H1 (cell line): ENCODE measurements around the gene CDK5R1. TPM values are rescaled to one million over a fixed set of nuclear protein-coding genes. Genes with fewer than 3 reads are reported as not detected.
A peak's percentile ranks its signal among the peaks of the same experiment; 100 is the strongest.

ENCODE experiments used
- CTCF ChIA-PET: fragments of 300-600 bp; sonication (Branson Sonifier 250); formaldehyde crosslinking; loops from one replicate; lab custom pipeline; 2021; ENCODE audit not compliant: partially characterized antibody; lab: Charles Lee
- POLR2A ChIA-PET: fragments of 300-600 bp; sonication (Branson Sonifier 250); formaldehyde crosslinking; loops from one replicate; lab custom pipeline; 2021; ENCODE audit warnings: inconsistent platforms; ENCODE audit not compliant: partially characterized antibody; lab: Charles Lee
- DNase-seq, 2 experiments: peaks; one replicate each; pipeline versions ENCODE4 v3.0.0 to v3.0.0-alpha.2; 2010 to 2022; ENCODE audit warnings: low spot score in 2 of 2, low read depth in 1 of 2, mixed read lengths in 1 of 2
- FAIRE-seq: peaks from 2 replicates; lab custom pipeline; 2011; peaks lifted over from hg19 to GRCh38; lab: Jason Lieb, UNC
- H2AFZ ChIP-seq: 2 replicates; pipeline ENCODE4 v1.8.1; 2012; ENCODE audit warnings: low read length, inconsistent platforms
- H2AK5ac ChIP-seq: 2 replicates; pipeline ENCODE4 v1.6.1; 2013; ENCODE audit warnings: low read depth, low read length
- H2BK120ac ChIP-seq: replicated peaks from 2 replicates; pipeline ENCODE3; 2013; ENCODE audit warnings: low read depth, low read length, inconsistent platforms
- H2BK12ac ChIP-seq: 2 replicates; pipeline ENCODE4 v1.6.1; 2013; ENCODE audit warnings: low read depth, low read length
- H2BK15ac ChIP-seq: 2 replicates; pipeline ENCODE4 v1.6.1; 2013; ENCODE audit warnings: low read length
- H2BK20ac ChIP-seq: 2 replicates; pipeline ENCODE4 v1.6.1; 2013; ENCODE audit warnings: low read length
- H2BK5ac ChIP-seq: 2 replicates; pipeline ENCODE4 v1.6.1; 2013; ENCODE audit warnings: low read depth, low read length
- H3K14ac ChIP-seq: 2 replicates; pipeline ENCODE4 v1.6.1; 2013; ENCODE audit warnings: inconsistent platforms; ENCODE audit not compliant: insufficient read length
- H3K18ac ChIP-seq: 2 replicates; pipeline ENCODE4 v1.6.1; 2013; ENCODE audit warnings: low read length; ENCODE audit errors: extremely low read depth
- H3K23ac ChIP-seq: 2 replicates; pipeline ENCODE4 v1.6.1; 2013; ENCODE audit warnings: inconsistent platforms; ENCODE audit not compliant: insufficient read length
- H3K23me2 ChIP-seq: 2 replicates; pipeline ENCODE4 v1.6.1; 2013; ENCODE audit warnings: low read depth, low read length
- H3K27ac ChIP-seq: 2 replicates; pipeline ENCODE4 v1.6.1; 2011; ENCODE audit warnings: low read depth, low read length, inconsistent platforms
- H3K27me3 ChIP-seq, 4 experiments: replicated peaks in 1 of 4; 1 replicate in 1 of 4; 2 replicates in 3 of 4; pipeline versions ENCODE4 v1.6.1 to v1.8.1; 2011 to 2013; ENCODE audit warnings: low read length in 3 of 4, mild to moderate bottlenecking in 3 of 4, inconsistent platforms in 2 of 4, mixed read lengths in 2 of 4, moderate library complexity in 1 of 4; ENCODE audit not compliant: control insufficient read depth in 3 of 4, insufficient read depth in 3 of 4; ENCODE audit errors: extremely low read depth in 1 of 4
- H3K36me3 ChIP-seq, 4 experiments: 2 replicates each; pipeline versions ENCODE4 v1.6.1 to v1.8.1; 2011 to 2013; ENCODE audit warnings: mild to moderate bottlenecking in 4 of 4, low read length in 3 of 4, moderate library complexity in 2 of 4, control low read depth in 1 of 4, inconsistent platforms in 1 of 4; ENCODE audit not compliant: insufficient read depth in 4 of 4, control insufficient read depth in 2 of 4
- H3K4ac ChIP-seq: replicated peaks from 2 replicates; pipeline ENCODE3; 2013; ENCODE audit warnings: low read length, low read depth, mixed read lengths, inconsistent platforms; ENCODE audit not compliant: insufficient read length
- H3K4me1 ChIP-seq, 4 experiments: replicated peaks in 1 of 4; 1 replicate in 1 of 4; 2 replicates in 3 of 4; pipeline versions ENCODE4 v1.6.1 to v1.8.1; 2011 to 2013; ENCODE audit warnings: low read length in 3 of 4, inconsistent platforms in 2 of 4, mixed read lengths in 1 of 4; ENCODE audit not compliant: insufficient read depth in 4 of 4, control insufficient read depth in 3 of 4
- H3K4me2 ChIP-seq, 2 experiments: 2 replicates each; pipeline versions ENCODE4 v1.6.1 to v1.8.1; 2011 to 2013; ENCODE audit warnings: low read depth in 2 of 2, low read length in 2 of 2, control low read depth in 1 of 2, inconsistent platforms in 1 of 2, mild to moderate bottlenecking in 1 of 2; ENCODE audit not compliant: insufficient read depth in 1 of 2
- H3K4me3 ChIP-seq, 4 experiments: fragments of 200-600, 300-600 bp in 1 of 4; sonication (generic), shearing (Covaris generic), sonication (Bioruptor Twin) in 1 of 4; 2 replicates each; pipeline versions ENCODE4 v1.5.1 to v1.8.1; 2011 to 2016; ENCODE audit warnings: low read length in 4 of 4, low read depth in 3 of 4, control low read depth in 2 of 4, inconsistent platforms in 2 of 4, mild to moderate bottlenecking in 2 of 4, mixed read lengths in 1 of 4, moderate library complexity in 1 of 4; ENCODE audit not compliant: insufficient read depth in 2 of 4; ENCODE audit errors: extremely low read depth in 1 of 4
- H3K56ac ChIP-seq: replicated peaks from 2 replicates; pipeline ENCODE3; 2013; ENCODE audit warnings: low read depth, mild to moderate bottlenecking, mixed read lengths, low read length, inconsistent platforms; ENCODE audit not compliant: insufficient read length
- H3K79me1 ChIP-seq: 2 replicates; pipeline ENCODE4 v1.6.1; 2013; ENCODE audit warnings: low read depth, low read length, control low read depth
- H3K79me2 ChIP-seq, 2 experiments: 2 replicates each; pipeline versions ENCODE4 v1.6.1 to v1.8.1; 2012 to 2013; ENCODE audit warnings: low read length in 2 of 2, mild to moderate bottlenecking in 2 of 2, inconsistent platforms in 1 of 2; ENCODE audit not compliant: insufficient read depth in 2 of 2, control insufficient read depth in 1 of 2
- H3K9ac ChIP-seq, 4 experiments: replicated peaks in 1 of 4; 1 replicate in 1 of 4; 2 replicates in 3 of 4; pipeline versions ENCODE4 v1.6.1 to v1.8.1; 2011 to 2013; ENCODE audit warnings: low read depth in 3 of 4, low read length in 3 of 4, control low read depth in 2 of 4, mild to moderate bottlenecking in 2 of 4, moderate library complexity in 2 of 4, inconsistent platforms in 1 of 4; ENCODE audit errors: extremely low read depth in 1 of 4
- H3K9me3 ChIP-seq, 2 experiments: 2 replicates each; pipeline versions ENCODE4 v1.6.1 to v1.8.1; 2012 to 2013; ENCODE audit warnings: mild to moderate bottlenecking in 2 of 2, moderate library complexity in 2 of 2, control low read depth in 1 of 2, inconsistent platforms in 1 of 2, low read depth in 1 of 2, low read length in 1 of 2, mixed read lengths in 1 of 2; ENCODE audit not compliant: insufficient read depth in 2 of 2
- H4K20me1 ChIP-seq, 2 experiments: replicated peaks in 1 of 2; 2 replicates each; pipeline versions ENCODE3 to v1.8.1; 2011 to 2013; ENCODE audit warnings: inconsistent platforms in 2 of 2, low read length in 2 of 2, mild to moderate bottlenecking in 1 of 2; ENCODE audit not compliant: insufficient read depth in 2 of 2, control insufficient read depth in 1 of 2
- H4K5ac ChIP-seq: 2 replicates; pipeline ENCODE4 v1.6.1; 2013; ENCODE audit warnings: low read length, low read depth, mixed read lengths, inconsistent platforms; ENCODE audit not compliant: insufficient read length
- H4K8ac ChIP-seq: 2 replicates; pipeline ENCODE4 v1.8.0; 2013; ENCODE audit warnings: mild to moderate bottlenecking, moderate library complexity, low read length, inconsistent platforms; ENCODE audit not compliant: insufficient read depth; ENCODE audit errors: extremely low read depth
- H4K91ac ChIP-seq: replicated peaks from 2 replicates; pipeline ENCODE3; 2013; ENCODE audit warnings: low read length, mixed read lengths, inconsistent platforms; ENCODE audit not compliant: insufficient read length
- CEBPB ChIP-seq: IDR thresholded peaks from 2 replicates; pipeline ENCODE4 v1.6.1; 2012; ENCODE audit warnings: low read depth, low read length
- CTCF ChIP-seq, 3 experiments: IDR thresholded peaks; 1 replicate in 2 of 3; 2 replicates in 1 of 3; pipeline versions ENCODE4 v1.5.1 to v1.6.1; 2011; ENCODE audit warnings: low read length in 3 of 3, mild to moderate bottlenecking in 3 of 3, inconsistent platforms in 2 of 3, low read depth in 1 of 3, moderate library complexity in 1 of 3; ENCODE audit not compliant: insufficient read depth in 1 of 3; ENCODE audit errors: control extremely low read depth in 1 of 3
- EZH2 ChIP-seq: fragments of 200-600 bp; sonication (generic); IDR thresholded peaks from 2 replicates; pipeline ENCODE4 v1.7.1; 2012; ENCODE audit warnings: low read depth, mild to moderate bottlenecking, moderate library complexity, low read length, inconsistent platforms; ENCODE audit not compliant: severe bottlenecking
- GABPA ChIP-seq: IDR thresholded peaks from 2 replicates; pipeline ENCODE4 v1.6.1; 2011; ENCODE audit warnings: mild to moderate bottlenecking, low read length, moderate library complexity, borderline replicate concordance; ENCODE audit not compliant: insufficient read depth
- KDM1A ChIP-seq: fragments of 200-600, 300-600 bp; sonication (generic); IDR thresholded peaks from 2 replicates; pipeline ENCODE4 v1.7.1; 2016; ENCODE audit warnings: mild to moderate bottlenecking, low read length, borderline replicate concordance
- SAP30 ChIP-seq: fragments of 300-600 bp; sonication (generic); IDR thresholded peaks from 2 replicates; pipeline ENCODE4 v1.7.1; 2012; ENCODE audit warnings: low read length, moderate library complexity, mild to moderate bottlenecking, inconsistent platforms; ENCODE audit not compliant: insufficient read depth, insufficient replicate concordance
- SP1 ChIP-seq: IDR thresholded peaks from 2 replicates; pipeline ENCODE4 v1.6.1; 2011; ENCODE audit warnings: low read depth, low read length
- WGBS, 2 experiments: shearing (Covaris generic) in 1 of 2; methylation state at CpG; one replicate each; pipeline versions ENCODE4 v1.1.6 to v1.1.7; 2013 to 2015; ENCODE audit warnings: low lambda C conversion rate in 2 of 2, mixed read lengths in 2 of 2, inconsistent platforms in 1 of 2, low coverage in 1 of 2, missing lambda C conversion rate in 1 of 2; ENCODE audit not compliant: insufficient replicate concordance in 2 of 2, insufficient coverage in 1 of 2, insufficient read length in 1 of 2; ENCODE audit errors: extremely low coverage in 1 of 2, missing lambda C conversion rate in 1 of 2; 5-methylcytosine and 5-hydroxymethylcytosine counted together
- polyA plus RNA-seq, 7 experiments: library from polyadenylated mRNA; depleted of rRNA in 3 of 7; stranded (reverse) in 5 of 7; unstranded in 2 of 7; fragments of >200 nt in 5 of 7; fragments of 200-250 nt in 2 of 7; gene quantifications; 1 replicate in 5 of 7; 2 replicates in 1 of 7; 4 replicates in 1 of 7; pipeline versions ENCODE4 v1.2.1 to v1.2.3, GENCODE V29; 2011 to 2013; ENCODE audit warnings: missing spikeins in 2 of 7, mixed read lengths in 2 of 7
- total RNA-seq: library from RNA; stranded (reverse); fragmentation: NEBNext Ultra II Directional; extraction: Animal tissue kit (Norgen Biotek cat#: 25700); gene quantifications from 2 replicates; pipeline ENCODE4 v1.2.1, GENCODE V29; 2021

CDK5R1 gene
- total and polyA plus RNA-seq, 2 of the 8 experiments (the other 6 are each of a cell fraction or from before 2014, with no cell fraction given), result 2.7 to 9.9 TPM

GRCh38 chr17:32514606-32515005, 27.8 kb downstream of the CDK5R1 start:
- H3K9me3 ChIP-seq, result no peaks in the 10 kb centered on the region
- TF ChIP-seq CEBPB (peak; percentile 19; the same call in 1 of the 2 replicates), GABPA (no peak), SAP30 (no peak), EZH2 (no peak), SP1 (no peak), KDM1A (no peak), CTCF (IDR thresholded peaks at IDR 0.05; ENCODE audit: control extremely low read depth in 1 of 3, insufficient read depth in 1 of 3, low read depth in 1 of 3, low read length in 3 of 3) (no peak)
- 84% methylated on average over 4 of the region's 4 CpGs; no CpG with 5 or more reads in 1 of the 2 experiments for WGBS, 2 experiments
- no peak overlapping the region for H2BK20ac ChIP-seq
- H3K27me3 ChIP-seq, result peaks cover 0 to 1% (median 0%) of the 10 kb centered on the region in 4 experiments; a peak in 3 of 7 replicates
- DNase-seq (no peak), FAIRE-seq (no peak)
- H3K9ac ChIP-seq, result no peak overlapping the region
- no peak overlapping the region for H3K18ac ChIP-seq
- no peak overlapping the region for H4K5ac ChIP-seq
- no peak overlapping the region for H4K8ac ChIP-seq
- H4K20me1 ChIP-seq, result no peaks in the 10 kb centered on the region
- no peak overlapping the region for H4K91ac ChIP-seq
- peaks cover 11 to 24% (median 13%) of the 10 kb centered on the region in 4 experiments; a peak in 6 of 7 replicates for H3K4me1 ChIP-seq
- H2BK5ac ChIP-seq, result no peak overlapping the region
- H3K27ac ChIP-seq, result no peak overlapping the region
- no peak overlapping the region for H3K4me2 ChIP-seq
- H3K79me2 ChIP-seq, result no peaks in the 10 kb centered on the region
- no peak overlapping the region for H2AFZ ChIP-seq
- POLR2A ChIA-PET, result no interaction called here
- H2BK15ac ChIP-seq, result no peak overlapping the region
- no peak overlapping the region for H2BK12ac ChIP-seq
- no peaks in the 10 kb centered on the region for H3K79me1 ChIP-seq
- no peak overlapping the region for H3K4ac ChIP-seq
- H3K36me3 ChIP-seq, result no peaks in the 10 kb centered on the region
- H2BK120ac ChIP-seq, result no peak overlapping the region
- no peak overlapping the region for H2AK5ac ChIP-seq
- peaks cover 3% of the 10 kb centered on the region; the same call in 1 of the 2 replicates for H3K23me2 ChIP-seq
- no peak overlapping the region for H3K14ac ChIP-seq
- CTCF ChIA-PET, result no interaction called here
- no peak overlapping the region for H3K23ac ChIP-seq
- H3K4me3 ChIP-seq, result no peak overlapping the region
- H3K56ac ChIP-seq, result no peak overlapping the region
